Measurements from ENCODE around the gene COL1A2.

COL1A2 gene

GRCh38 chr7:94364816-94365215, 29.9 kb upstream of the COL1A2 start:
- Histone ChIP-seq H3K27ac (ENCODE audit: low read depth, low read length, severe bottlenecking) (no peak overlapping the region), H3K9me3 (ENCODE audit: control insufficient read depth, low read length) (no peaks in the 10 kb centered on the region), H3K4me3 (ENCODE audit: extremely low read depth, insufficient read depth, low read length, poor library complexity, severe bottlenecking) (no peak overlapping the region), H3K4me1 (ENCODE audit: control insufficient read depth, insufficient read depth, low read length, poor library complexity, severe bottlenecking) (peaks cover 12% of the 10 kb centered on the region), H3K36me3 (ENCODE audit: control insufficient read depth, insufficient read depth, low read length) (no peaks in the 10 kb centered on the region)
- WGBS, 2 experiments (ENCODE audit: insufficient coverage in 2 of 2) = 92 to 94% methylated on average over 3 to 5 of the region's 5 CpGs

DNA sequence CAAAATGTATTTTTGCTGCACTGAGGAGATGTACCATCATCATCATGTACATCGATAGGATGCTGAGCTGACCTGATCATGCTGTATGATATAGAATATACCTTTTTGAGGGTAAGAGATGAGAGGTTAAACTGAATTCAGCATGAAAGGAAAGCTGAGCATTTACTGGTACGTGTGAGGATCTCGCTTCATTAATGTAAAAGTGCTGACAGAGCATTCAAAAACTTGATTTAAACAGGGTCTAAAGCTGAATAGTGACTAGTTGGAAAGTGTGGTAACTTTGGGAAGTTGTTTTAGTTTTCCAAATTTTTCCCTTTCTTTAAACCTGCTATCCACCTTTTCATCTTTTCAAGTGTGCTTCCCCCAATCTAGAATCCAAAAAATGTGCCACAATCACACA, 28.5 kb upstream of the COL1A2 start:
- Histone ChIP-seq H3K4me1 (ENCODE audit: control insufficient read depth, insufficient read depth, low read length, poor library complexity, severe bottlenecking) (peaks cover 12% of the 10 kb centered on the region), H3K27ac (ENCODE audit: low read depth, low read length, severe bottlenecking) (no peak overlapping the region), H3K4me3 (ENCODE audit: extremely low read depth, insufficient read depth, low read length, poor library complexity, severe bottlenecking) (no peak overlapping the region), H3K36me3 (ENCODE audit: control insufficient read depth, insufficient read depth, low read length) (no peaks in the 10 kb centered on the region), H3K9me3 (ENCODE audit: control insufficient read depth, low read length) (no peaks in the 10 kb centered on the region)
- 93 to 94% methylated on average over 3 of the region's 3 CpGs for WGBS, 2 experiments (ENCODE audit: insufficient coverage in 2 of 2)

- Histone ChIP-seq H3K9me3 (ENCODE audit: control insufficient read depth, low read length) (no peaks in the 10 kb centered on the region), H3K4me3 (ENCODE audit: extremely low read depth, insufficient read depth, low read length, poor library complexity, severe bottlenecking) (no peak overlapping the region), H3K4me1 (ENCODE audit: control insufficient read depth, insufficient read depth, low read length, poor library complexity, severe bottlenecking) (peaks cover 12% of the 10 kb centered on the region), H3K27ac (ENCODE audit: low read depth, low read length, severe bottlenecking) (peak overlapping the region; percentile 24), H3K36me3 (ENCODE audit: control insufficient read depth, insufficient read depth, low read length) (no peaks in the 10 kb centered on the region)
- WGBS, 2 experiments (ENCODE audit: insufficient coverage in 2 of 2) = no CpG with 5 or more reads among the region's 4 CpGs
These were observed 27.9 kb upstream of the COL1A2 start for GRCh38 chr7:94366832-94367231.

- no peak overlapping the region for H3K4me3 ChIP-seq (ENCODE audit: extremely low read depth, insufficient read depth, low read length, poor library complexity, severe bottlenecking)
- WGBS, 2 experiments (ENCODE audit: insufficient coverage in 2 of 2) = 85 to 93% methylated on average over 2 of the region's 2 CpGs
- H3K27ac ChIP-seq (ENCODE audit: low read depth, low read length, severe bottlenecking) = no peak overlapping the region
- H3K9me3 ChIP-seq (ENCODE audit: control insufficient read depth, low read length) = no peaks in the 10 kb centered on the region
- peaks cover 12% of the 10 kb centered on the region for H3K4me1 ChIP-seq (ENCODE audit: control insufficient read depth, insufficient read depth, low read length, poor library complexity, severe bottlenecking)
- no peaks in the 10 kb centered on the region for H3K36me3 ChIP-seq (ENCODE audit: control insufficient read depth, insufficient read depth, low read length)
These were observed 26.7 kb upstream of the COL1A2 start for GRCh38 chr7:94367949-94368348.

DNA sequence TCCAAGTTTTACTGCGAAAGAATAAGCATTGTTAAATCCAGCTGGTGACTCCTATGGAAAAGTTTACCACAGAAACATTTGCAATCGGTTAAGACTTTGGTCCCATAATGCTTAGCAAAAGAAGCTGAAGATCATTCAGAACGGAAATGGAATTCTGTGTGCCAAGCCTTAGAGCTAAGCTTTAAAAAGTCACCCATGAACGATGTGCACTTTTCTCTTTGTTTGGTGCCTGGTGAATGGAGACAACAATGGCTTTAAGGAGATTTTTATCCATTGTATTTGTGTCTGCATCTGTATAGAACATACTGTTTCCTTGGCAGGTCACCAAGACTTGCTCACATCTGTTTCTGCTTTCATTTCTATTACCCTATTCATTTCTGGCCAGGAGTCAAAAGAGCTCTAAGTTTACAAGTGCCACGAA, 26.3 kb upstream of the COL1A2 start:
- 95 to 100% methylated on average over 3 to 4 of the region's 5 CpGs for WGBS, 2 experiments (ENCODE audit: insufficient coverage in 2 of 2)
- Histone ChIP-seq H3K9me3 (ENCODE audit: control insufficient read depth, low read length) (no peaks in the 10 kb centered on the region), H3K36me3 (ENCODE audit: control insufficient read depth, insufficient read depth, low read length) (no peaks in the 10 kb centered on the region), H3K4me1 (ENCODE audit: control insufficient read depth, insufficient read depth, low read length, poor library complexity, severe bottlenecking) (peaks cover 12% of the 10 kb centered on the region), H3K27ac (ENCODE audit: low read depth, low read length, severe bottlenecking) (no peak overlapping the region), H3K4me3 (ENCODE audit: extremely low read depth, insufficient read depth, low read length, poor library complexity, severe bottlenecking) (no peak overlapping the region)

- H3K36me3 ChIP-seq (ENCODE audit: control insufficient read depth, insufficient read depth, low read length) = no peaks in the 10 kb centered on the region
- no CpG with 5 or more reads among the region's 2 CpGs for WGBS, 2 experiments (ENCODE audit: insufficient coverage in 2 of 2)
- H3K9me3 ChIP-seq (ENCODE audit: control insufficient read depth, low read length) = no peaks in the 10 kb centered on the region
- peaks cover 30% of the 10 kb centered on the region for H3K4me1 ChIP-seq (ENCODE audit: control insufficient read depth, insufficient read depth, low read length, poor library complexity, severe bottlenecking)
- H3K4me3 ChIP-seq (ENCODE audit: extremely low read depth, insufficient read depth, low read length, poor library complexity, severe bottlenecking) = peak overlapping the region; percentile 3
- H3K27ac ChIP-seq (ENCODE audit: low read depth, low read length, severe bottlenecking) = peak overlapping the region; percentile 98
These were observed 20.5 kb upstream of the COL1A2 start for GRCh38 chr7:94374231-94374630.

- peaks cover 30% of the 10 kb centered on the region for H3K4me1 ChIP-seq (ENCODE audit: control insufficient read depth, insufficient read depth, low read length, poor library complexity, severe bottlenecking)
- peak overlapping the region; percentile 98 for H3K27ac ChIP-seq (ENCODE audit: low read depth, low read length, severe bottlenecking)
- no peaks in the 10 kb centered on the region for H3K9me3 ChIP-seq (ENCODE audit: control insufficient read depth, low read length)
- H3K4me3 ChIP-seq (ENCODE audit: extremely low read depth, insufficient read depth, low read length, poor library complexity, severe bottlenecking) = peak overlapping the region; percentile 15
- no peaks in the 10 kb centered on the region for H3K36me3 ChIP-seq (ENCODE audit: control insufficient read depth, insufficient read depth, low read length)
- WGBS, 2 experiments (ENCODE audit: insufficient coverage in 2 of 2) = 57 to 67% methylated on average over 2 to 3 of the region's 5 CpGs
These were observed 19.8 kb upstream of the COL1A2 start for GRCh38 chr7:94374721-94375566.

GRCh38 chr7:94375691-94376090, 19.0 kb upstream of the COL1A2 start:
- 0% methylated on average over 1 of the region's 2 CpGs for WGBS, 2 experiments (ENCODE audit: insufficient coverage in 2 of 2)
- Histone ChIP-seq H3K27ac (ENCODE audit: low read depth, low read length, severe bottlenecking) (peak overlapping the region; percentile 98), H3K4me1 (ENCODE audit: control insufficient read depth, insufficient read depth, low read length, poor library complexity, severe bottlenecking) (peaks cover 30% of the 10 kb centered on the region), H3K36me3 (ENCODE audit: control insufficient read depth, insufficient read depth, low read length) (no peaks in the 10 kb centered on the region), H3K9me3 (ENCODE audit: control insufficient read depth, low read length) (no peaks in the 10 kb centered on the region), H3K4me3 (ENCODE audit: extremely low read depth, insufficient read depth, low read length, poor library complexity, severe bottlenecking) (no peak overlapping the region)

- Histone ChIP-seq H3K9me3 (ENCODE audit: control insufficient read depth, low read length) (no peaks in the 10 kb centered on the region), H3K27ac (ENCODE audit: low read depth, low read length, severe bottlenecking) (peak overlapping the region; percentile 98), H3K4me1 (ENCODE audit: control insufficient read depth, insufficient read depth, low read length, poor library complexity, severe bottlenecking) (peaks cover 30% of the 10 kb centered on the region), H3K4me3 (ENCODE audit: extremely low read depth, insufficient read depth, low read length, poor library complexity, severe bottlenecking) (no peak overlapping the region), H3K36me3 (ENCODE audit: control insufficient read depth, insufficient read depth, low read length) (no peaks in the 10 kb centered on the region)
- 100% methylated on average over 1 of the region's 1 CpG; no CpG with 5 or more reads in 1 of the 2 experiments for WGBS, 2 experiments (ENCODE audit: insufficient coverage in 2 of 2)
These were observed 18.4 kb upstream of the COL1A2 start for GRCh38 chr7:94376281-94376680.

DNA sequence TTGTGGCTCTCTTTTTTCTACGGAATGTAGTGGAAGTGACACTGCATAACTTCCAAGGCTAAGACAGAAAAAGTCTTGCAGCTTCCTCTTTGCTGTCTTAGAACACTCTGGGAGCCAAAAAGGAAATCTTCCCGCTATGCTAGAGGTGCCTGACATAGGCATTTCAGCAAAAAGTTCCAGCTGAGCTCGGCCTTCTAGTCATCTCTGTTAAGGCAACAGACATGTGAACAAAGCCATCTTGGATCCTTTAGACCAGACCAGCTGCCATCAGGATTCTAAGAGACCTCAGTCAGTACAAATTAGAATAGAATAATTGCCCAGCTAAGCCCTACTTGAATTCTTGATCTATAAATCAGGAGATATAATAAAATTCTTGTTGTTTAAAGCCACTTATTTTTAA, 16.3 kb upstream of the COL1A2 start:
- no peak overlapping the region for H3K4me3 ChIP-seq (ENCODE audit: extremely low read depth, insufficient read depth, low read length, poor library complexity, severe bottlenecking)
- H3K9me3 ChIP-seq (ENCODE audit: control insufficient read depth, low read length) = no peaks in the 10 kb centered on the region
- H3K4me1 ChIP-seq (ENCODE audit: control insufficient read depth, insufficient read depth, low read length, poor library complexity, severe bottlenecking) = peaks cover 30% of the 10 kb centered on the region
- no peak overlapping the region for H3K27ac ChIP-seq (ENCODE audit: low read depth, low read length, severe bottlenecking)
- no peaks in the 10 kb centered on the region for H3K36me3 ChIP-seq (ENCODE audit: control insufficient read depth, insufficient read depth, low read length)
- WGBS, 2 experiments (ENCODE audit: insufficient coverage in 2 of 2) = 77 to 82% methylated on average over 2 to 3 of the region's 3 CpGs

DNA sequence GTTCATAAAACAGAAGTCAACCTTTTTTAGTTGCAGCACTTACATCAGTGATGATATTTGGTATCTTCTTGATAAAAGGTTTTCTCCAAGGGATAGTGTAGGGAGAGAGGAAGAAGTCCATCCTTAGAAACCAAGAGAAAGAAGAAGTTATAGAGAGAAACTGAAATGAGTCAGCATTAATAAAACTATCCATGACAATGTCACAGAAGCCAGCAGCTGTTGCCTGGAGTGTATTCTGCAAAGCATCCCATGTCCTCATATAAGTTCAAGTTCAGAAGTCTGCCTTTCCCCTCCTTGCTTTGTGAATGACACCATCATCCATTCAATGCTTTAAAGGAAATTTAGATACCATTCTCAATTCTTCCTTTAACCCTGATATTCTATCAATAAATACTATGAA, 14.4 kb upstream of the COL1A2 start:
- H3K4me1 ChIP-seq (ENCODE audit: control insufficient read depth, insufficient read depth, low read length, poor library complexity, severe bottlenecking) = peaks cover 17% of the 10 kb centered on the region
- no peak overlapping the region for H3K4me3 ChIP-seq (ENCODE audit: extremely low read depth, insufficient read depth, low read length, poor library complexity, severe bottlenecking)
- H3K36me3 ChIP-seq (ENCODE audit: control insufficient read depth, insufficient read depth, low read length) = no peaks in the 10 kb centered on the region
- no peaks in the 10 kb centered on the region for H3K9me3 ChIP-seq (ENCODE audit: control insufficient read depth, low read length)
- H3K27ac ChIP-seq (ENCODE audit: low read depth, low read length, severe bottlenecking) = no peak overlapping the region
